Measurements from ENCODE around the gene AOC1.

The AOC1 gene

DNA sequence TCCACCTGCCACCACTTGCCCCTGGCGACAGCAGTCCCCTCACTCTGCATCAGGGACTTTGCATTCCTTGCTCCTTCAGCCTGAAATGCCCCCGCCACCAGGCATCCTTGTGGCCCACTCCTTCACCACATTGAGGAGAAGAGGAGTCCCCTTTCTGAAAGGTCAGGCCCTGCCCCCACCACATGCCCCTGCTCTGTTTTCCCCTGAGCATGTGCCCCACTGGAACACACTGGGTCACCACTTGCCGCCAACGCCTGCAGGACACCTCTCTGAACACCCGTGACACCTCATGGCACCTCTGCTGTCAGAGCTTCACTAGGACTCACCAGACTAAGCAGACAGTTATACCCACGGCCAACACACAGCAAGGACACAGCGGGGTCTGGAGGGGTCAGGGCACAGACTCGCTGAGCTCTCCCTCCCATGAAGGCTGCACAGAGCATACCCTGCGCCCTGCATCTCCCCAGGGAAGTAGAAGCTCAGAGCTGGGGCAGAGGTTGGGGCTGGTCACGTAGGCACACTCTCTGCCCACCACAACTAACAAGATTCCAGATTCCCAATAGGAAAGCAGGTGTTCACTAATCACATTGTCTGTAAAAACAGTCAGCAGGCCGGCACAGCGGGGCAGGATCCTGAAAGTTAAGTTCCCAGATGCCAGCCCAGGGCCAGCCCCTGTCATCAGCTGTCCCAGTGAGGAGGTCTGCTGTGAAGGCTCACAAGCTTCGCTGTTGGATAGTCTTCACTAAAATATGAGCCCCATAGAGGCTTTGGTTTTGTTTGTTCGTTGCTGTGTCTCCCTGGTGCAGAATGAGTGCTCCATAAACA, 5.8 kb upstream of the AOC1 start:
- no peak for DNase-seq (ENCODE audit: low spot score)
- TF ChIP-seq, protein P1, sequence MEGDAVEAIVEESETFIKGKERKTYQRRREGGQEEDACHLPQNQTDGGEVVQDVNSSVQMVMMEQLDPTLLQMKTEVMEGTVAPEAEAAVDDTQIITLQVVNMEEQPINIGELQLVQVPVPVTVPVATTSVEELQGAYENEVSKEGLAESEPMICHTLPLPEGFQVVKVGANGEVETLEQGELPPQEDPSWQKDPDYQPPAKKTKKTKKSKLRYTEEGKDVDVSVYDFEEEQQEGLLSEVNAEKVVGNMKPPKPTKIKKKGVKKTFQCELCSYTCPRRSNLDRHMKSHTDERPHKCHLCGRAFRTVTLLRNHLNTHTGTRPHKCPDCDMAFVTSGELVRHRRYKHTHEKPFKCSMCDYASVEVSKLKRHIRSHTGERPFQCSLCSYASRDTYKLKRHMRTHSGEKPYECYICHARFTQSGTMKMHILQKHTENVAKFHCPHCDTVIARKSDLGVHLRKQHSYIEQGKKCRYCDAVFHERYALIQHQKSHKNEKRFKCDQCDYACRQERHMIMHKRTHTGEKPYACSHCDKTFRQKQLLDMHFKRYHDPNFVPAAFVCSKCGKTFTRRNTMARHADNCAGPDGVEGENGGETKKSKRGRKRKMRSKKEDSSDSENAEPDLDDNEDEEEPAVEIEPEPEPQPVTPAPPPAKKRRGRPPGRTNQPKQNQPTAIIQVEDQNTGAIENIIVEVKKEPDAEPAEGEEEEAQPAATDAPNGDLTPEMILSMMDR (conservative IDR thresholded peaks at IDR 0.05; ENCODE audit: low read depth), result no peak
- ChIA-PET POLR2A (ENCODE audit: low non-redundant PET) (no interaction called here), CTCF (no interaction called here)
- H3K27ac ChIP-seq, result no peak overlapping the region

DNA sequence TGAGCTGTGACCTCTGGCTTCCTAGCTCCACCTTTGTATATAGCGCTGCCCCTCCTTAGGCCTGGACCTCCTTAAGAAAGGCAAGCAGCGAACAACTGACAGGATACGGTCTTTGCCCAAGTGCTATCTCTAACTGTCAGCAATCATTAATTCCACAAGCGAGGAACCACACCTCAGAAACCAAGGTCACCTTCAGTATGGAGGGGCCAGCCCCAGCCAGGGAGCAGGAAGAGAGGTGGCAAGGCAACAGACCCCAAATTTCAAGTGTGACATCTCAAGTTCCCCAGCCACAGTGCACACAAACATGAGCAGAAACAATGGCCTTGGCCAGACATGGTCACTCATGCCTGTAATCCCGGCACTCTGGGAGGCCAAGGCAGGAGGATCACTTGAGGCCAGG, 4.8 kb upstream of the AOC1 start:
- no peak overlapping the region for H3K27ac ChIP-seq
- DNase-seq (ENCODE audit: low spot score), result no peak
- ChIA-PET CTCF (no interaction called here), POLR2A (ENCODE audit: low non-redundant PET) (no interaction called here)
- TF ChIP-seq, protein P1 (conservative IDR thresholded peaks at IDR 0.05; ENCODE audit: low read depth), result no peak

DNA sequence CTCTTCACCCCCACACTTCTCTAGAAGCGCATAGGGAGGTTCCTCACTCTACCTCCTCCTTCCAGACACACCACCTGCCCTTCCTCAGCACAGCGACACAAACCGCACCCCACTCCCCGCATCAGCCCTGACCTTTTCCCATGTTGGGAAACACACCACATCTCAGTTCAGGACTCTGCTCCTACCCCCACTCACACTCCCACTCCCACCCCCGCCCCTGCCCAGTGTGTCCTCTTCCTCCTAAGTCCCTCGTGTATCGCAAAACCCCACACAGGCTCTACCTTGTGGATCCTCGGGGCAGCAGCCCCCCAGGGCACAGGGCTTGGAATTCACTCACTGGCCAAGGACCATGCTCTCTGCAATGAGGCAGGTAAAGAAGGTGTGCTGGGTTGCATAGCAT, 4.2 kb upstream of the AOC1 start:
- no peak overlapping the region for H3K27ac ChIP-seq
- TF ChIP-seq, protein P1 (conservative IDR thresholded peaks at IDR 0.05; ENCODE audit: low read depth), result no peak
- ChIA-PET CTCF (no interaction called here), POLR2A (ENCODE audit: low non-redundant PET) (no interaction called here)
- no peak for DNase-seq (ENCODE audit: low spot score)

DNA sequence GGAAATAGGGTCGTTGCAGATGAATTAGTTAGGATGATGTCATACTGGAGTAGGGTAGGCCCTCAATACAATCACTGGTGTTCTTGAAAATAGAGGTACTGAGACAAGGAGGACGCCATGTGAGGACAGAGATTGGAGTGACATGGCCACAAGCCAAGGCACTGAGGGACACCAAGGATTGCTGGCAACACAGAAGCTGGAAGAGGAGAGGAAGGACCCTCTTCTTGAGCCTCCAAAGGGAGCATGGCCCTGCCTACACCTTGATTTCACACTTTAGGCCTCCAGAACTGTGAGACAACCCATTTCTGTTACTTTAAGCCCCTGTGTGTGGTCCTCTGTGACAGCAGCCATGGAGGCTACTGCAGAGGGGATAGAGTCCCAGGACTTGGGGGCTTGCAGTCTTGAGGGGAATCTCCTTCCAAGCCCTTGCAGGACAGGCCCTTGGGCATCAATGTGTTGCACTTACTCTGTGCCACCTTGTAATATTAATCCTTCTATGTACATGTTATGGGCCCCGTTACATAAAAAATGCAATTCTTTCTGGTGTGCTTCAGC, 3.7 kb upstream of the AOC1 start:
- ChIA-PET CTCF (no interaction called here), POLR2A (ENCODE audit: low non-redundant PET) (no interaction called here)
- no peak for DNase-seq (ENCODE audit: low spot score)
- H3K27ac ChIP-seq, result no peak overlapping the region
- TF ChIP-seq, protein P1 (conservative IDR thresholded peaks at IDR 0.05; ENCODE audit: low read depth), result no peak

DNA sequence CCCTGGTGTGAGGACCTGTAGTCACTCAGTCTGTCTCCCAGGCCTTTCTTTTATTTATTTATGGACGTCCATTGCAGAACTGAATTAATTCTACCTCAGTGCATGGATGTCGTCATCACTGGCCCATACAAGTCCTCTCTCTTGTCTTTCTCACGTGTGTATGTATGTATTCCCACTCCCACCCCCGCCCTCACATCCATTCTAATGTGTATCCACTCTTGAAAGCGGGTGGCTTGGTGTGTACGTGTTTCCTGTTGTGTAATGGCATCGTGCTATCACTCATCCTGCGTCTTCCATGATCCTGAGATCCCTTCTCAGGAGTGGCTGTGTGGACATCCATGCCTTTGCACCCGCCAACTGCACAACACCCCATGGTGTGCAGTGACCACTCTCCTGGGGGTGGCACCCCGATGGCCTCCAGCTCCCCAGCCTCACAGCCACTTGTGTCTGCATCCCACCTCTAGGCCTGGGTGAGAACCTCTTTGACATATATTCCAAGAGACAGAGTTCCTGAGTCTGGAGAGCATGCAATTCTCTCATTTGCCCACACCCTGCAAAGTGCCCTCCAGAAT, 3.0 kb upstream of the AOC1 start:
- DNase-seq (ENCODE audit: low spot score), result no peak
- TF ChIP-seq, protein P1 (conservative IDR thresholded peaks at IDR 0.05; ENCODE audit: low read depth), result no peak
- ChIA-PET CTCF (no interaction called here), POLR2A (ENCODE audit: low non-redundant PET) (no interaction called here)
- no peak overlapping the region for H3K27ac ChIP-seq

DNA sequence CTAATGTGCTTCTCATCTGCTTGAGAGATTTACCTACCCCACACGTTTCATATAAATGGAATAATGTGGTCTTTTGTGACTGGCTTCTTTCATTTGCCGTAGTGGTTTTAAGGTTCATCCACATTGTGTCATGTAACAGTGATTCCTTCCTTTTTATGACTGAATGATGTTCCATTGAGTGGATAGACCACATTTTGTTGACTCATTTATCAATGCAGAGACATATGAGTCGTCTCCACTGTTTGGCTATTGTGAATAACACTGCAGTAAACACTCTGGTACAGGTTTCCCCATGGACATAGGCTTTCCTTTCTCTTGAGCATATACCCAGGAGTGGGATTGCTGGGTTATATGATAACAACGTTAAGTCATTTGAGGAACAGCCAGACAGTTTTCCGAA, 2.0 kb upstream of the AOC1 start:
- POLR2A ChIA-PET (ENCODE audit: low non-redundant PET), result no interaction called here
- CTCF ChIA-PET, result no interaction called here
- DNase-seq (ENCODE audit: low spot score), result no peak
- H3K27ac ChIP-seq, result no peak overlapping the region
- TF ChIP-seq, protein P1 (conservative IDR thresholded peaks at IDR 0.05; ENCODE audit: low read depth), result no peak

Data from RWPE1 (cell line).